Measurements from ENCODE around the gene DRC7. TPM values are rescaled to one million over a fixed set of nuclear protein-coding genes. Genes with fewer than 3 reads are reported as not detected.
"Not testable (repeated sequence)": the region's sequence is repeated elsewhere in the genome, so short reads cannot be mapped to it uniquely, and the experiment has no call there.

DRC7 gene
- total RNA-seq, 1 donor from 2014 or later, result 0.16 TPM

GRCh38 chr16:57669476-57670162, 25.0 kb upstream of the DRC7 start:
- DNase-seq (ENCODE audit: low read depth, low spot score), result no peak
- no peaks in the 10 kb centered on the region for H3K36me3 Mint-ChIP-seq (ENCODE audit: low read depth)
- peak overlapping the region; percentile 50 for H3K27ac Mint-ChIP-seq (ENCODE audit: unreplicated experiment)
- no peaks in the 10 kb centered on the region for H3K9me3 Mint-ChIP-seq
- TF ChIP-seq CTCF (conservative IDR thresholded peaks at IDR 0.05), result no peak
- H3K4me3 Mint-ChIP-seq, result no peak overlapping the region
- no peaks in the 10 kb centered on the region for H3K27me3 Mint-ChIP-seq (ENCODE audit: low read depth)
- peaks cover 28% of the 10 kb centered on the region for H3K4me1 Mint-ChIP-seq

GRCh38 chr16:57670196-57670595, 24.4 kb upstream of the DRC7 start:
- TF ChIP-seq CTCF (conservative IDR thresholded peaks at IDR 0.05), result no peak
- H3K4me1 Mint-ChIP-seq, result peaks cover 23% of the 10 kb centered on the region
- DNase-seq (ENCODE audit: low read depth, low spot score), result no peak
- H3K9me3 Mint-ChIP-seq, result no peaks in the 10 kb centered on the region
- H3K27ac Mint-ChIP-seq (ENCODE audit: unreplicated experiment), result peak overlapping the region; percentile 93
- H3K36me3 Mint-ChIP-seq (ENCODE audit: low read depth), result no peaks in the 10 kb centered on the region
- no peaks in the 10 kb centered on the region for H3K27me3 Mint-ChIP-seq (ENCODE audit: low read depth)
- no peak overlapping the region for H3K4me3 Mint-ChIP-seq

- H3K27ac Mint-ChIP-seq (ENCODE audit: unreplicated experiment), result peak overlapping the region; percentile 93
- H3K4me1 Mint-ChIP-seq, result peaks cover 34% of the 10 kb centered on the region
- not testable (repeated sequence) for DNase-seq (ENCODE audit: low read depth, low spot score); H3K36me3 Mint-ChIP-seq (ENCODE audit: low read depth); H3K27me3 Mint-ChIP-seq (ENCODE audit: low read depth); H3K9me3 Mint-ChIP-seq; H3K4me3 Mint-ChIP-seq
Observed at GRCh38 chr16:57671451-57671850, 23.2 kb upstream of the DRC7 start.

GRCh38 chr16:57672416-57672815, 22.2 kb upstream of the DRC7 start:
- Mint-ChIP-seq H3K4me1 (peaks cover 38% of the 10 kb centered on the region), H3K27me3 (ENCODE audit: low read depth) (no peaks in the 10 kb centered on the region), H3K4me3 (no peak overlapping the region), H3K9me3 (no peaks in the 10 kb centered on the region), H3K36me3 (ENCODE audit: low read depth) (no peaks in the 10 kb centered on the region), H3K27ac (ENCODE audit: unreplicated experiment) (no peak overlapping the region)
- TF ChIP-seq CTCF (conservative IDR thresholded peaks at IDR 0.05), result no peak
- DNase-seq (ENCODE audit: low read depth, low spot score), result no peak

GRCh38 chr16:57672824-57673223, 21.8 kb upstream of the DRC7 start:
- no peak for TF ChIP-seq CTCF (conservative IDR thresholded peaks at IDR 0.05)
- Mint-ChIP-seq H3K4me1 (peaks cover 42% of the 10 kb centered on the region), H3K27ac (ENCODE audit: unreplicated experiment) (peak overlapping the region; percentile 43), H3K4me3 (no peak overlapping the region), H3K9me3 (no peaks in the 10 kb centered on the region), H3K27me3 (ENCODE audit: low read depth) (no peaks in the 10 kb centered on the region), H3K36me3 (ENCODE audit: low read depth) (no peaks in the 10 kb centered on the region)
- DNase-seq (ENCODE audit: low read depth, low spot score), result no peak

- no peak overlapping the region for H3K27ac Mint-ChIP-seq (ENCODE audit: unreplicated experiment)
- H3K4me3 Mint-ChIP-seq, result no peak overlapping the region
- no peaks in the 10 kb centered on the region for H3K9me3 Mint-ChIP-seq
- H3K36me3 Mint-ChIP-seq (ENCODE audit: low read depth), result no peaks in the 10 kb centered on the region
- no peak for TF ChIP-seq CTCF (conservative IDR thresholded peaks at IDR 0.05)
- H3K27me3 Mint-ChIP-seq (ENCODE audit: low read depth), result no peaks in the 10 kb centered on the region
- no peak for DNase-seq (ENCODE audit: low read depth, low spot score)
- peaks cover 28% of the 10 kb centered on the region for H3K4me1 Mint-ChIP-seq
Observed at GRCh38 chr16:57675741-57676551, 18.7 kb upstream of the DRC7 start.
